Astrocyte (in vitro differentiated cells and primary cell): Measurements from ENCODE around the gene LRRFIP1.

Experiments
- EZH2 ChIP-seq: IDR thresholded peaks from 2 replicates; pipeline ENCODE4 v1.6.1; 2012; ENCODE audit warnings: mild to moderate bottlenecking, low read length, inconsistent platforms; ENCODE audit not compliant: insufficient read depth
- TF ChIP-seq, protein P1 (sequence below): IDR thresholded peaks from 2 replicates; pipeline ENCODE4 v1.5.1; 2011; ENCODE audit warnings: low read depth, mild to moderate bottlenecking, inconsistent platforms, low read length, moderate library complexity; ENCODE audit not compliant: insufficient read depth

DNA sequence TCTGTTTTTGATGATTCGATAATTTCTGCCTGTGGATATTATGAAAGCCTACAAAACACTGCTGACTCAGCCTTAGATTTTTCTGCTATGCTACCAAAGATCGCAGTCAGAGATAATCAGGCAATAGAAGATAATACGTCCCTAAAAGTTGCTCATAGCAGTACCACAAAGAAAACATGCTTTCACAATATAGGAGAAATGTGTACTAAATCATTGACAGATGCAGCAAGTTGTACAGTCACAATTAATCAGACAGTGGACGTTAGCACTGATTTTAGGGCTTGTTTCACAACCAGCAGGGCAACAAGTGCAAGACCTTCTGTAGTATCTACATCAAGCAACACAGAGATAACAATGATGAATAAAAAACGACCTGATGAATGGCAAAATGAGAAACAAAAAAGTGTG lies 190.7 kb downstream of the LRRFIP1 start:
- TF ChIP-seq, protein P1, sequence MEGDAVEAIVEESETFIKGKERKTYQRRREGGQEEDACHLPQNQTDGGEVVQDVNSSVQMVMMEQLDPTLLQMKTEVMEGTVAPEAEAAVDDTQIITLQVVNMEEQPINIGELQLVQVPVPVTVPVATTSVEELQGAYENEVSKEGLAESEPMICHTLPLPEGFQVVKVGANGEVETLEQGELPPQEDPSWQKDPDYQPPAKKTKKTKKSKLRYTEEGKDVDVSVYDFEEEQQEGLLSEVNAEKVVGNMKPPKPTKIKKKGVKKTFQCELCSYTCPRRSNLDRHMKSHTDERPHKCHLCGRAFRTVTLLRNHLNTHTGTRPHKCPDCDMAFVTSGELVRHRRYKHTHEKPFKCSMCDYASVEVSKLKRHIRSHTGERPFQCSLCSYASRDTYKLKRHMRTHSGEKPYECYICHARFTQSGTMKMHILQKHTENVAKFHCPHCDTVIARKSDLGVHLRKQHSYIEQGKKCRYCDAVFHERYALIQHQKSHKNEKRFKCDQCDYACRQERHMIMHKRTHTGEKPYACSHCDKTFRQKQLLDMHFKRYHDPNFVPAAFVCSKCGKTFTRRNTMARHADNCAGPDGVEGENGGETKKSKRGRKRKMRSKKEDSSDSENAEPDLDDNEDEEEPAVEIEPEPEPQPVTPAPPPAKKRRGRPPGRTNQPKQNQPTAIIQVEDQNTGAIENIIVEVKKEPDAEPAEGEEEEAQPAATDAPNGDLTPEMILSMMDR: no peak
- TF ChIP-seq EZH2: no peak
